ENCODE data around the gene ATP1A2.
A peak's percentile ranks its signal among the peaks of the same experiment; 100 is the strongest.

The ATP1A2 gene

GRCh38 chr1:160094806-160095205 lies 20.8 kb upstream of the ATP1A2 start:
- ChIA-PET POLR2A (ENCODE audit: low non-redundant PET) (no interaction called here), CTCF (interaction anchor here (0.6 to 1.1 kb wide), 2 partner anchors 10 to 26 kb away, joined by 3 to 6 read pairs; no protein-coding TSS in a partner anchor)
- no peak for DNase-seq (ENCODE audit: low spot score)
- H3K27ac ChIP-seq, result no peak overlapping the region
- TF ChIP-seq CTCF (conservative IDR thresholded peaks at IDR 0.05; ENCODE audit: low read depth), result no peak

GRCh38 chr1:160095382-160096105 lies 20.0 kb upstream of the ATP1A2 start:
- no peak for TF ChIP-seq CTCF (conservative IDR thresholded peaks at IDR 0.05; ENCODE audit: low read depth)
- POLR2A ChIA-PET (ENCODE audit: low non-redundant PET), result no interaction called here
- CTCF ChIA-PET, result interaction anchor here (0.6 to 1.2 kb wide), 4 partner anchors 11 to 98 kb away, joined by 3 to 6 read pairs (median 4); no protein-coding TSS in a partner anchor
- no peak overlapping the region for H3K27ac ChIP-seq
- no peak for DNase-seq (ENCODE audit: low spot score)

GRCh38 chr1:160096274-160097116 lies 19.1 kb upstream of the ATP1A2 start:
- POLR2A ChIA-PET (ENCODE audit: low non-redundant PET), result interaction anchor here (0.6 kb wide), 1 partner anchor 166 kb away, joined by 3 read pairs; the partner anchor contains the start of gene DCAF8
- DNase-seq (ENCODE audit: low spot score), result peak; percentile 70
- CTCF ChIA-PET, result interaction anchor here (0.5 to 1.2 kb wide), 6 partner anchors 12 to 97 kb away, joined by 3 to 5 read pairs (median 3); no protein-coding TSS in a partner anchor
- peak overlapping the region; percentile 79 for H3K27ac ChIP-seq
- no peak for TF ChIP-seq CTCF (conservative IDR thresholded peaks at IDR 0.05; ENCODE audit: low read depth)

- no peak for DNase-seq (ENCODE audit: low spot score)
- ChIA-PET POLR2A (ENCODE audit: low non-redundant PET) (interaction anchor here (0.6 kb wide), 1 partner anchor 165 kb away, joined by 3 read pairs; the partner anchor contains the start of gene DCAF8), CTCF (interaction anchor here (0.5 to 1.2 kb wide), 5 partner anchors 18 to 319 kb away, joined by 3 to 5 read pairs (median 3); no protein-coding TSS in a partner anchor)
- TF ChIP-seq CTCF (conservative IDR thresholded peaks at IDR 0.05; ENCODE audit: low read depth), result no peak
- H3K27ac ChIP-seq, result peak overlapping the region; percentile 79
These were observed 18.2 kb upstream of the ATP1A2 start for GRCh38 chr1:160097151-160097910.

- ChIA-PET CTCF (interaction anchor here (0.6 to 1.2 kb wide), 3 partner anchors 107 to 318 kb away, joined by 3 to 5 read pairs (median 4); partner anchors contain the start of gene PEA15), POLR2A (ENCODE audit: low non-redundant PET) (no interaction called here)
These were observed 17.4 kb upstream of the ATP1A2 start, which contains the start of gene IGSF8 for GRCh38 chr1:160097911-160098851. IGSF8 (minus strand) TSS chr1:160098619; CDS start chr1:160098472, 147 bp downstream.

More at GRCh38 chr1:160097911-160098851, 17.4 kb upstream of the ATP1A2 start, which contains the start of gene IGSF8:
- DNase-seq (ENCODE audit: low spot score), result no peak
- peak within 1 kb of the TSS; percentile 79 for H3K27ac ChIP-seq
- TF ChIP-seq CTCF (conservative IDR thresholded peaks at IDR 0.05; ENCODE audit: low read depth), result no peak

All from RWPE1 (cell line).